Lower lobe of right lung (tissue), 2 donors: ENCODE results near the gene CNNM2. TPM values are rescaled to one million over a fixed set of nuclear protein-coding genes. Genes with fewer than 3 reads are reported as not detected.

Experiments used
- ATAC-seq, 2 donors: fragments of 200-7000 bp; cut with Tn5 transposase; one replicate each; pipeline ENCODE4 v1.9.1; 2020 to 2022; ENCODE audit warnings: mild to moderate bottlenecking in 2 of 2, moderate library complexity in 2 of 2
- DNase-seq: peaks from one replicate; pipeline ENCODE4 v3.0.0-alpha.2; 2020
- H3K27ac ChIP-seq: fragments of 200-600 bp; one replicate; pipeline ENCODE4 v1.8.0; 2022
- H3K27me3 ChIP-seq: fragments of 200-600 bp; one replicate; pipeline ENCODE4 v1.8.0; 2022; ENCODE audit warnings: low read depth
- H3K36me3 ChIP-seq: fragments of 200-600 bp; one replicate; pipeline ENCODE4 v1.8.0; 2022; ENCODE audit warnings: mild to moderate bottlenecking
- H3K4me1 ChIP-seq: fragments of 200-600 bp; one replicate; pipeline ENCODE4 v1.8.0; 2022
- H3K4me3 ChIP-seq: fragments of 200-600 bp; one replicate; pipeline ENCODE4 v1.8.0; 2022; ENCODE audit warnings: mild to moderate bottlenecking
- H3K9me3 ChIP-seq: fragments of 200-600 bp; one replicate; pipeline ENCODE4 v1.8.0; 2022
- CTCF ChIP-seq: fragments of 200-600 bp; IDR thresholded peaks from one replicate; pipeline ENCODE4 v1.8.0; 2022; ENCODE audit warnings: antibody characterized with exemption, mild to moderate bottlenecking
- intact Hi-C: fragments of 100-400 bp; cut with DNase I; formaldehyde crosslinking; loops from one replicate; pipeline ENCODE4 v1.11.0; 2022
- total RNA-seq: library from RNA; stranded (reverse); fragmentation: NEBNext Ultra II Directional; extraction: Animal tissue kit (Norgen Biotek cat#: 25700); gene quantifications from one replicate; pipeline ENCODE4 v1.2.1, GENCODE V29; 2021
- donor health status: DM: no; HTN: yes; CAD: no; lungs with severe emphysema.

The CNNM2 gene
- total RNA-seq, 1 donor from 2014 or later: 12.1 TPM

- no peak for TF ChIP-seq CTCF
- Histone ChIP-seq H3K27ac (no peak overlapping the region), H3K27me3 (no peaks in the 10 kb centered on the region), H3K4me1 (no peaks in the 10 kb centered on the region), H3K36me3 (no peaks in the 10 kb centered on the region), H3K4me3 (no peak overlapping the region), H3K9me3 (no peaks in the 10 kb centered on the region)
- no peak for ATAC-seq
- intact Hi-C loops: no loop called here
- no peak for DNase-seq
Measured at GRCh38 chr10:102876747-102877153, 41.3 kb upstream of the CNNM2 start.

- Histone ChIP-seq H3K27me3 (no peaks in the 10 kb centered on the region), H3K27ac (no peak overlapping the region), H3K4me1 (no peaks in the 10 kb centered on the region), H3K9me3 (no peaks in the 10 kb centered on the region), H3K36me3 (no peaks in the 10 kb centered on the region), H3K4me3 (no peak overlapping the region)
- TF ChIP-seq CTCF: no peak
- DNase-seq (no peak), ATAC-seq (no peak)
- intact Hi-C loops: no loop called here
Measured at GRCh38 chr10:102878629-102879028, 39.5 kb upstream of the CNNM2 start.

- intact Hi-C loops: no loop called here
- no peaks in the 10 kb centered on the region for H3K36me3 ChIP-seq
- no peaks in the 10 kb centered on the region for H3K4me1 ChIP-seq
- TF ChIP-seq CTCF: no peak
- no peaks in the 10 kb centered on the region for H3K27me3 ChIP-seq
- H3K9me3 ChIP-seq: no peaks in the 10 kb centered on the region
- H3K27ac ChIP-seq: no peak overlapping the region
- ATAC-seq: no peak
- no peak for DNase-seq
- no peak overlapping the region for H3K4me3 ChIP-seq
Measured at GRCh38 chr10:102880256-102880655, 37.8 kb upstream of the CNNM2 start.

- Histone ChIP-seq H3K27me3 (no peaks in the 10 kb centered on the region), H3K36me3 (no peaks in the 10 kb centered on the region), H3K4me3 (no peak overlapping the region), H3K27ac (no peak overlapping the region), H3K9me3 (no peaks in the 10 kb centered on the region), H3K4me1 (no peaks in the 10 kb centered on the region)
- no peak for ATAC-seq
- intact Hi-C loops: no loop called here
- no peak for TF ChIP-seq CTCF
- DNase-seq: no peak
Measured at GRCh38 chr10:102888048-102888447, 30.0 kb upstream of the CNNM2 start.

GRCh38 chr10:102894466-102895213 is 23.5 kb upstream of the CNNM2 start:
- no peaks in the 10 kb centered on the region for H3K36me3 ChIP-seq
- no peak for TF ChIP-seq CTCF
- H3K27me3 ChIP-seq: no peaks in the 10 kb centered on the region
- ATAC-seq (no peak), DNase-seq (no peak)
- H3K9me3 ChIP-seq: no peaks in the 10 kb centered on the region
- no peak overlapping the region for H3K4me3 ChIP-seq
- intact Hi-C loops: no loop called here
- no peak overlapping the region for H3K27ac ChIP-seq
- no peaks in the 10 kb centered on the region for H3K4me1 ChIP-seq
